ENCODE results near the gene ENOPH1.

ENOPH1 gene

DNA sequence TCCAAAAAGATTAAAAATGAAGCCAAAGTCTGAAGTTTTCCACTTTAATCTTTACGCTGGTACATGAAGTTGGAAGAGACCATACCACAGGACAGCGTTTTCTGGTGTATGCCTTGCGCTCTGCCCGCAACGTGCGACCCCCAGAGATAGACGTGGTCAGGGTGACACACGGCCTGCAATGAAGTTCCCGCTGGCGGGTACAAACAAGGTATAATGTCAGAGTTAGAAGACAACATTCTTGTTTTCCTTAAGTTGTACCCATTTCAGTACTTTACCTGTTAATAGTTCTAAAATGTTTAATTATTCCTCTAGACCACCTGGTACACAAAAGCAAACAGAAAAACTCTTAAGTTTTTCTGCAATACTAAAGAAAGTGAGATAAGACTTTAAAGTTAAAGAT, 4.9 kb upstream of the ENOPH1 start:
- H3K4me3 ChIP-seq (ENCODE audit: low read depth, low read length) = no peak overlapping the region
- no peak overlapping the region for H3K27ac ChIP-seq (ENCODE audit: extremely low read depth, low read depth, low read length)
- H3K36me3 ChIP-seq (ENCODE audit: control insufficient read depth in 2 of 2, insufficient read depth in 1 of 2, low read length in 2 of 2) = peaks cover 16 to 57% of the 10 kb centered on the region in 2 experiments; a peak in 2 of 3 replicates
- ChIA-PET CTCF (no interaction called here), POLR2A (interaction anchor here (1.6 kb wide), 1 partner anchor 51 kb away, joined by 5 read pairs; the partner anchor contains the start of gene HNRNPD)
- H3K9me3 ChIP-seq (ENCODE audit: control insufficient read depth, insufficient read depth, low read depth, low read length) = no peaks in the 10 kb centered on the region
- no peaks in the 10 kb centered on the region for H3K4me1 ChIP-seq (ENCODE audit: control insufficient read depth, insufficient read depth, low read length)
- TF ChIP-seq ZNF133 (tag by site-specific recombination; IDR thresholded peaks at IDR 0.05) = peak; percentile 83
- TF ChIP-seq HOXA7 (CRISPR knock-in tag; IDR thresholded peaks at IDR 0.05; ENCODE audit: borderline replicate concordance) = no peak

DNA sequence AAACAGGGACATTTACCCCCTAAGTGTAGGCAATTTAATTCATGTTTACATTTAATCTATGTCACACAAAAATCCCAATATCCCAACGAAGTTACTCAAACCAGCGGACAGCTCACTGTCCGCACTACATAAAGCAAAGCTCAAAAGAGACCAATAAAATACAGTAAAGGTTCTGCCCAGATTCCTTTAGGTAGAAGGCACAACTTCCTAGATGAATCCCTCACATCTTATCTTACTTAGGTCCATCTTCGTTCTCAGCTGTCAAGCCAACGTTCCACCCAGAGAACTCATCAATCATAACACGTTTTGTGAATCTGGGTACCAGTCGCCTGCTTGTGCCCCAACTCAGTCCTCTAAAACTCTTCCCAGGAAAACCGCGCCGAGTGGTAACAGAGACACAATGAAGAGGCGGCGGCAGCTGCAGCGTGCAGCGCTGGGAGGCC, 1.8 kb upstream of the ENOPH1 start:
- H3K4me1 ChIP-seq (ENCODE audit: control insufficient read depth, insufficient read depth, low read length) = no peaks in the 10 kb centered on the region
- no peaks in the 10 kb centered on the region for H3K9me3 ChIP-seq (ENCODE audit: control insufficient read depth, insufficient read depth, low read depth, low read length)
- POLR2A ChIA-PET = interaction anchor here (1.0 to 3.2 kb wide), 12 partner anchors 9 to 957 kb away, joined by 3 to 54 read pairs (median 4); partner anchors contain the start of genes COPS4, HNRNPD and RASGEF1B
- peak overlapping the region; percentile 96 for H3K4me3 ChIP-seq (ENCODE audit: low read depth, low read length)
- H3K36me3 ChIP-seq (ENCODE audit: control insufficient read depth in 2 of 2, insufficient read depth in 1 of 2, low read length in 2 of 2) = peaks cover 15 to 53% of the 10 kb centered on the region in 2 experiments; a peak in 2 of 3 replicates
- H3K27ac ChIP-seq (ENCODE audit: extremely low read depth, low read depth, low read length) = peak overlapping the region; percentile 98; the same call in 1 of the 2 replicates
- TF ChIP-seq, protein P1, sequence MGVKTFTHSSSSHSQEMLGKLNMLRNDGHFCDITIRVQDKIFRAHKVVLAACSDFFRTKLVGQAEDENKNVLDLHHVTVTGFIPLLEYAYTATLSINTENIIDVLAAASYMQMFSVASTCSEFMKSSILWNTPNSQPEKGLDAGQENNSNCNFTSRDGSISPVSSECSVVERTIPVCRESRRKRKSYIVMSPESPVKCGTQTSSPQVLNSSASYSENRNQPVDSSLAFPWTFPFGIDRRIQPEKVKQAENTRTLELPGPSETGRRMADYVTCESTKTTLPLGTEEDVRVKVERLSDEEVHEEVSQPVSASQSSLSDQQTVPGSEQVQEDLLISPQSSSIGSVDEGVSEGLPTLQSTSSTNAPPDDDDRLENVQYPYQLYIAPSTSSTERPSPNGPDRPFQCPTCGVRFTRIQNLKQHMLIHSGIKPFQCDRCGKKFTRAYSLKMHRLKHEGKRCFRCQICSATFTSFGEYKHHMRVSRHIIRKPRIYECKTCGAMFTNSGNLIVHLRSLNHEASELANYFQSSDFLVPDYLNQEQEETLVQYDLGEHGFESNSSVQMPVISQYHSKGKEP (tag by site-specific recombination; IDR thresholded peaks at IDR 0.05) = 0 out of 2 replicates have a peak, but pooled peaks have one; percentile 20
- TF ChIP-seq SP2 (tag by site-specific recombination; IDR thresholded peaks at IDR 0.05) (peak; percentile 5; the same call in 1 of the 2 replicates), ZNF837 (tag by site-specific recombination; IDR thresholded peaks at IDR 0.05) (no peak)
- CTCF ChIA-PET = interaction anchor here (0.6 to 1.5 kb wide), 5 partner anchors 10 to 81 kb away, joined by 3 to 9 read pairs (median 6); no protein-coding TSS in a partner anchor

DNA sequence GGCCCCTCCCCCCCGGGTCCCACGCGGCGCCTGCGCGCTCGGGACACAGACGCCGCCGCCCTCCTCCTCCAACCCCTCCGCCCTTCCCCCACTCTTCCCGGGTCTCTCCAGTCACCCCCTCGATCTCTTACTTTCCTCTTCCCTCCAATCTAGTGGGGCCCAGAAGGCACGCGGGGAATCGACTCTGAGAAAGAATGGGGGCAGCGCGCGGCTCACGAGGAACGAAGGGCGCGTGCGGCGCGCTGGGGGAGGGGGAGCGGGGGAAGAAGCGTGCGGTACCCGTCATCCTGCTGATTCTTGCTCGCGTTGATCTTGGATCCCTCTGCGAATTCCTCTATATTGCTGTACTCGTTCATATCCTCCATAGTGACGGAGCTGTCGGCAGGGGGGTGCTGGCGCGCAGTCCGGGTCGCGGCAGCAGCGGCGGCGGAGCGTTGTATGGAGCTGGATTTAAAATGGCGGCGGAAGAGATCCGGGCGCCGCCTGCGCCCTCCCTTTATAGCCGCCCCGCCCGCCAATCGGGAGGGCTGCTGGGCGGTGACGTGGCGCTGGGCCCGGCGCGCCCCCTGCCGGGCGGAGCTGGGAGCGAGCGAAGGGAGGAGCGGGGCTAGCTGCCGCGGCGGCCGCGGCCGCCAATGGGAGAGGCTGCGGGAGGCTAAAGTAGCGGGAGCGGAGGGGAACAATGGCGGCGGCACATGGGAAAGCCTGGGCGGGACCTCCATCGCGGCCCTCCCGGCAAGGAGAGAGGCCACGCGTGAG, 1.2 kb upstream of the ENOPH1 start:
- CTCF ChIA-PET = interaction anchor here (0.5 to 1.5 kb wide), 9 partner anchors 9 to 325 kb away, joined by 3 to 9 read pairs (median 5); no protein-coding TSS in a partner anchor
- TF ChIP-seq ZNF10 (tag by site-specific recombination; IDR thresholded peaks at IDR 0.05) (no peak), SP3 (tag by site-specific recombination; IDR thresholded peaks at IDR 0.05) (peak; percentile 58), ZNF133 (tag by site-specific recombination; IDR thresholded peaks at IDR 0.05) (peak; percentile 28; the same call in 1 of the 2 replicates), ZNF585B (tag by site-specific recombination; IDR thresholded peaks at IDR 0.05) (no peak), PRDM1 (tag by site-specific recombination; IDR thresholded peaks at IDR 0.05) (no peak), ZFP69B (tag by site-specific recombination; IDR thresholded peaks at IDR 0.05) (no peak), ZNF514 (tag by site-specific recombination; IDR thresholded peaks at IDR 0.05) (no peak), ZNF121 (tag by site-specific recombination; IDR thresholded peaks at IDR 0.05) (no peak), ZNF335 (tag by site-specific recombination; conservative IDR thresholded peaks at IDR 0.05) (no peak), ZNF596 (tag by site-specific recombination; IDR thresholded peaks at IDR 0.05) (no peak), SALL2 (tag by site-specific recombination; IDR thresholded peaks at IDR 0.05; ENCODE audit: borderline replicate concordance) (no peak), ZXDB (tag by site-specific recombination; IDR thresholded peaks at IDR 0.05) (peak; percentile 45), ZNF394 (tag by site-specific recombination; IDR thresholded peaks at IDR 0.05; ENCODE audit: borderline replicate concordance) (peak; percentile 97)
- TF ChIP-seq, protein P2, sequence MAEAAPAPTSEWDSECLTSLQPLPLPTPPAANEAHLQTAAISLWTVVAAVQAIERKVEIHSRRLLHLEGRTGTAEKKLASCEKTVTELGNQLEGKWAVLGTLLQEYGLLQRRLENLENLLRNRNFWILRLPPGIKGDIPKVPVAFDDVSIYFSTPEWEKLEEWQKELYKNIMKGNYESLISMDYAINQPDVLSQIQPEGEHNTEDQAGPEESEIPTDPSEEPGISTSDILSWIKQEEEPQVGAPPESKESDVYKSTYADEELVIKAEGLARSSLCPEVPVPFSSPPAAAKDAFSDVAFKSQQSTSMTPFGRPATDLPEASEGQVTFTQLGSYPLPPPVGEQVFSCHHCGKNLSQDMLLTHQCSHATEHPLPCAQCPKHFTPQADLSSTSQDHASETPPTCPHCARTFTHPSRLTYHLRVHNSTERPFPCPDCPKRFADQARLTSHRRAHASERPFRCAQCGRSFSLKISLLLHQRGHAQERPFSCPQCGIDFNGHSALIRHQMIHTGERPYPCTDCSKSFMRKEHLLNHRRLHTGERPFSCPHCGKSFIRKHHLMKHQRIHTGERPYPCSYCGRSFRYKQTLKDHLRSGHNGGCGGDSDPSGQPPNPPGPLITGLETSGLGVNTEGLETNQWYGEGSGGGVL (tag by site-specific recombination; IDR thresholded peaks at IDR 0.05) = peak; percentile 35; the same call in 1 of the 2 replicates
- TF ChIP-seq, protein P3, sequence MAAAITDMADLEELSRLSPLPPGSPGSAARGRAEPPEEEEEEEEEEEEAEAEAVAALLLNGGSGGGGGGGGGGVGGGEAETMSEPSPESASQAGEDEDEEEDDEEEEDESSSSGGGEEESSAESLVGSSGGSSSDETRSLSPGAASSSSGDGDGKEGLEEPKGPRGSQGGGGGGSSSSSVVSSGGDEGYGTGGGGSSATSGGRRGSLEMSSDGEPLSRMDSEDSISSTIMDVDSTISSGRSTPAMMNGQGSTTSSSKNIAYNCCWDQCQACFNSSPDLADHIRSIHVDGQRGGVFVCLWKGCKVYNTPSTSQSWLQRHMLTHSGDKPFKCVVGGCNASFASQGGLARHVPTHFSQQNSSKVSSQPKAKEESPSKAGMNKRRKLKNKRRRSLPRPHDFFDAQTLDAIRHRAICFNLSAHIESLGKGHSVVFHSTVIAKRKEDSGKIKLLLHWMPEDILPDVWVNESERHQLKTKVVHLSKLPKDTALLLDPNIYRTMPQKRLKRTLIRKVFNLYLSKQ (tag by site-specific recombination; IDR thresholded peaks at IDR 0.05; ENCODE audit: borderline replicate concordance) = no peak
- TF ChIP-seq, protein P4, sequence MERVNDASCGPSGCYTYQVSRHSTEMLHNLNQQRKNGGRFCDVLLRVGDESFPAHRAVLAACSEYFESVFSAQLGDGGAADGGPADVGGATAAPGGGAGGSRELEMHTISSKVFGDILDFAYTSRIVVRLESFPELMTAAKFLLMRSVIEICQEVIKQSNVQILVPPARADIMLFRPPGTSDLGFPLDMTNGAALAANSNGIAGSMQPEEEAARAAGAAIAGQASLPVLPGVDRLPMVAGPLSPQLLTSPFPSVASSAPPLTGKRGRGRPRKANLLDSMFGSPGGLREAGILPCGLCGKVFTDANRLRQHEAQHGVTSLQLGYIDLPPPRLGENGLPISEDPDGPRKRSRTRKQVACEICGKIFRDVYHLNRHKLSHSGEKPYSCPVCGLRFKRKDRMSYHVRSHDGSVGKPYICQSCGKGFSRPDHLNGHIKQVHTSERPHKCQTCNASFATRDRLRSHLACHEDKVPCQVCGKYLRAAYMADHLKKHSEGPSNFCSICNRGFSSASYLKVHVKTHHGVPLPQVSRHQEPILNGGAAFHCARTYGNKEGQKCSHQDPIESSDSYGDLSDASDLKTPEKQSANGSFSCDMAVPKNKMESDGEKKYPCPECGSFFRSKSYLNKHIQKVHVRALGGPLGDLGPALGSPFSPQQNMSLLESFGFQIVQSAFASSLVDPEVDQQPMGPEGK (tag by site-specific recombination; IDR thresholded peaks at IDR 0.05) = peak; percentile 45; the same call in 1 of the 2 replicates
- TF ChIP-seq, protein P5, sequence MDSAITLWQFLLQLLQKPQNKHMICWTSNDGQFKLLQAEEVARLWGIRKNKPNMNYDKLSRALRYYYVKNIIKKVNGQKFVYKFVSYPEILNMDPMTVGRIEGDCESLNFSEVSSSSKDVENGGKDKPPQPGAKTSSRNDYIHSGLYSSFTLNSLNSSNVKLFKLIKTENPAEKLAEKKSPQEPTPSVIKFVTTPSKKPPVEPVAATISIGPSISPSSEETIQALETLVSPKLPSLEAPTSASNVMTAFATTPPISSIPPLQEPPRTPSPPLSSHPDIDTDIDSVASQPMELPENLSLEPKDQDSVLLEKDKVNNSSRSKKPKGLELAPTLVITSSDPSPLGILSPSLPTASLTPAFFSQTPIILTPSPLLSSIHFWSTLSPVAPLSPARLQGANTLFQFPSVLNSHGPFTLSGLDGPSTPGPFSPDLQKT (IDR thresholded peaks at IDR 0.05; ENCODE audit: borderline replicate concordance, low read depth, low read length) = no peak

More for the DNA sequence above, 1.2 kb upstream of the ENOPH1 start:
- no peaks in the 10 kb centered on the region for H3K4me1 ChIP-seq (ENCODE audit: control insufficient read depth, insufficient read depth, low read length)
- peaks cover 10 to 52% of the 10 kb centered on the region in 2 experiments; a peak in 2 of 3 replicates for H3K36me3 ChIP-seq (ENCODE audit: control insufficient read depth in 2 of 2, insufficient read depth in 1 of 2, low read length in 2 of 2)
- peak overlapping the region; percentile 98 for H3K27ac ChIP-seq (ENCODE audit: extremely low read depth, low read depth, low read length)
- POLR2A ChIA-PET = interaction anchor here (0.7 to 3.2 kb wide), 26 partner anchors 8 to 1027 kb away, joined by 3 to 54 read pairs (median 4); partner anchors contain the start of genes COPS4, COQ2, HELQ and HNRNPD
- H3K9me3 ChIP-seq (ENCODE audit: control insufficient read depth, insufficient read depth, low read depth, low read length) = no peaks in the 10 kb centered on the region
- H3K4me3 ChIP-seq (ENCODE audit: low read depth, low read length) = peak overlapping the region; percentile 96

Measured in HEK293 (cell line).